GM13976 (cell line): ENCODE measurements around the gene FUNDC2.
A peak's percentile ranks its signal among the peaks of the same experiment; 100 is the strongest.

Source experiments
- DNase-seq: peaks from one replicate; pipeline ENCODE4 v3.0.0; 2012; ENCODE audit warnings: low spot score
- in situ Hi-C: fragments of 300-500 bp; cut with MboI; formaldehyde crosslinking; loops from one replicate; pipeline ENCODE4 v1.12.0; 2022; ENCODE audit warnings: low sequenced_read_pairs, mixed read lengths, inconsistent platforms; ENCODE audit not compliant: unreplicated experiment
- TF ChIP-seq, protein P1 (sequence below): IDR thresholded peaks from 2 replicates; pipeline ENCODE4 v1.5.1; 2012; ENCODE audit warnings: borderline replicate concordance, mild to moderate bottlenecking; ENCODE audit not compliant: insufficient read depth; ENCODE audit errors: extremely low read depth, missing control alignments, control extremely low read depth

The FUNDC2 gene

DNA sequence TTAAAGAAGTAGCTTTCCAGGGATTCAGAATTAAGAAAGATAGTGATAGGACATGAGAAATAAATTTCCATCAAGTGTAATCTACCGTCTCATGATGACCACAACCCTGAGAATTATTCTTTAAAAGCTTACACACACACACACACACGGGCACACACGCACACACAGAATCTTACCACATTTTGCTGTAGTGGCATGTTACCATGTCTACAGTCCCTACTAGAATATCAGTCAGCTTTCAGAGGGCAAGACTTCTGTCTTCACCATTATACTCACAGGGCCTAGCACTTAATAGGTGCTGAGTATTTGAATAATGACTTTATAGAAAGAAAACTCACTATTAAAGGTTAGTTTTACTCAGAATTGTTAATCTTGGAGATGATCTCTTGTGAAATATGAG is 28.9 kb downstream of the FUNDC2 start:
- TF ChIP-seq, protein P1, sequence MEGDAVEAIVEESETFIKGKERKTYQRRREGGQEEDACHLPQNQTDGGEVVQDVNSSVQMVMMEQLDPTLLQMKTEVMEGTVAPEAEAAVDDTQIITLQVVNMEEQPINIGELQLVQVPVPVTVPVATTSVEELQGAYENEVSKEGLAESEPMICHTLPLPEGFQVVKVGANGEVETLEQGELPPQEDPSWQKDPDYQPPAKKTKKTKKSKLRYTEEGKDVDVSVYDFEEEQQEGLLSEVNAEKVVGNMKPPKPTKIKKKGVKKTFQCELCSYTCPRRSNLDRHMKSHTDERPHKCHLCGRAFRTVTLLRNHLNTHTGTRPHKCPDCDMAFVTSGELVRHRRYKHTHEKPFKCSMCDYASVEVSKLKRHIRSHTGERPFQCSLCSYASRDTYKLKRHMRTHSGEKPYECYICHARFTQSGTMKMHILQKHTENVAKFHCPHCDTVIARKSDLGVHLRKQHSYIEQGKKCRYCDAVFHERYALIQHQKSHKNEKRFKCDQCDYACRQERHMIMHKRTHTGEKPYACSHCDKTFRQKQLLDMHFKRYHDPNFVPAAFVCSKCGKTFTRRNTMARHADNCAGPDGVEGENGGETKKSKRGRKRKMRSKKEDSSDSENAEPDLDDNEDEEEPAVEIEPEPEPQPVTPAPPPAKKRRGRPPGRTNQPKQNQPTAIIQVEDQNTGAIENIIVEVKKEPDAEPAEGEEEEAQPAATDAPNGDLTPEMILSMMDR = no peak
- no peak for DNase-seq
- in situ Hi-C loops = loop anchor here (10.0 kb wide), 1 partner anchor 61 kb away; no protein-coding TSS in a partner anchor

DNA sequence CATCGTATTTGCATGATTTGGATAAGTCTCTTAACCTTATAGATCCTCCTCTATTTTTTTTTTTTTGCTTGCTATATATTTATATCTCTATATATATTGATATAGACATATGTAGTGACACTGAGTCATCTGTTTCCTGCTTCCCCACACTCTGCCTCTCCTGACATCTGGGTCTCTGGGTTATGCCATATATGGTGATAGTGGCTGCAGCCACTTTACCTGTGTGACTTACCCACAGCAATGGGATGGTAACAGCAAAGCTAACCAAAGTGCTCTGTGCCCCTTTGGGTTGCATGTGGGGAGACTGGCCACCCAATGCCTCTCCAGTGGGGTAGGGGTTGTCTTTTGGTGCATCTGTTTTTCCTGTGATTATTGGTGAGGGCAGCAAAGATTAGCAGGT is 29.8 kb downstream of the FUNDC2 start:
- TF ChIP-seq, protein P1 = no peak
- in situ Hi-C loops = loop anchor here (10.0 kb wide), 1 partner anchor 62 kb away; no protein-coding TSS in a partner anchor
- no peak for DNase-seq

DNA sequence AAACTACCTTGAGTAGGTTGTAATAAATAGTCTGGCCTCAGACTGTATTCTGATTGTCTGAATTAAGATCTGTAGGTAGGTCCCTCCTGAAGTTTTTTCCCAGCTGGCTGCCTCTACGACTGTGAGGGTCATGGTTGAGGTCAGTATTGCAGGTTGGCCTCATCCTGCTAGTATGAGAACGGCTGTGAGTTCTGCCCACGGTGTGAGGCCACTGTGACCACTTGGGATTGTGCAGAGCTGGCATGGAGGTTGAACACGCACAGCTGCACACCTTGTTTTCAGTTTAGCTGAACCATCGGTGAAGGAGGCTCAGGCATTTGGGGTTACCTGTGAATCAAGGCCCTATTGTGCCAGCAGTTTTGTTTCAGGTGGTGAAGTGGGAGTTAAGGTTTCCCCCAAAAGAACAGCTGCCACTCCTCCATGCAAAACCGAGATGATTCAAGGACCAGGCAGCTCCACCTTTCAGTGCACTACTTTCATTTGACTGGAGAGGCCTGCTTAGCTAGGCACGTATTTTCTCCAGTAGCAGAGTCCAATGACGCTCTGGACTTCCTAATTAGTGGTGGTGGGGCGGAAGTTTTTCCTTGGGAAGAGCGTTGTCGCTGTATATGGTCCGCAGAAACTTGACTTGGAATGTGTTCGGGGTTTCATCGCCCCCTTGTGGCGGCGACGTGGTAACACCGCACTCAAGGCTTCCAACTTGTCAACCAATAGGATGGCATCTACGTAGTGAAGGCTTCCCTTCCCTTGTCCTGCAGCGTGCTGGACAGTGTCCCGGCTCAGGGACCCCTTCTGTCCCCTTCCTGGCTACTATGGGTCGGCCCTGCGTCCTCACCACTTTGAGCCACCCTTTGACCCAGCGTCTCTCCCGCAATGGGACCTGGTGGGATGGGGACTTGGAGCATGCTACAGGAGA is 30.5 kb downstream of the FUNDC2 start:
- TF ChIP-seq, protein P1 = peak; percentile 81
- in situ Hi-C loops = loop anchor here (10.0 kb wide), 1 partner anchor 62 kb away; no protein-coding TSS in a partner anchor
- peak; percentile 47 for DNase-seq

DNA sequence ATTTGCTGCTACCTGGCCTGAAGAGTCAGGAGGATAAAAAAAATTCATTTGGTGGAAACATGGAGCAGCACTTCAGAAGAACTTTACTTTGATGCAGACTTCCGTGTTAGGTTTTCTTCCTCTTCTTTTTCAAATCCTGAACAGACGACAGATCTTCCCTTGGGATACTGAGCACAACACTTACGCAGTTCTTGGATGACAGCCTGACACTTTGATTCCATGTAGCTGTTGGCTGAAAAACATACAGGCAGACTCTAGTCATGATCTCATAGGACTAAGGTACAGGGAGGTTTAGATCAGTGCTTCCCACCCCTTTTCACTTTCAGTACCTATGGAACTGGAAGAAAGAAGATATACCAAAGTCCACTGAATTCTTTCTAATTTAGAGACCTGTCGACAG is 35.1 kb downstream of the FUNDC2 start:
- TF ChIP-seq, protein P1 = no peak
- DNase-seq = no peak
- in situ Hi-C loops = no loop called here

DNA sequence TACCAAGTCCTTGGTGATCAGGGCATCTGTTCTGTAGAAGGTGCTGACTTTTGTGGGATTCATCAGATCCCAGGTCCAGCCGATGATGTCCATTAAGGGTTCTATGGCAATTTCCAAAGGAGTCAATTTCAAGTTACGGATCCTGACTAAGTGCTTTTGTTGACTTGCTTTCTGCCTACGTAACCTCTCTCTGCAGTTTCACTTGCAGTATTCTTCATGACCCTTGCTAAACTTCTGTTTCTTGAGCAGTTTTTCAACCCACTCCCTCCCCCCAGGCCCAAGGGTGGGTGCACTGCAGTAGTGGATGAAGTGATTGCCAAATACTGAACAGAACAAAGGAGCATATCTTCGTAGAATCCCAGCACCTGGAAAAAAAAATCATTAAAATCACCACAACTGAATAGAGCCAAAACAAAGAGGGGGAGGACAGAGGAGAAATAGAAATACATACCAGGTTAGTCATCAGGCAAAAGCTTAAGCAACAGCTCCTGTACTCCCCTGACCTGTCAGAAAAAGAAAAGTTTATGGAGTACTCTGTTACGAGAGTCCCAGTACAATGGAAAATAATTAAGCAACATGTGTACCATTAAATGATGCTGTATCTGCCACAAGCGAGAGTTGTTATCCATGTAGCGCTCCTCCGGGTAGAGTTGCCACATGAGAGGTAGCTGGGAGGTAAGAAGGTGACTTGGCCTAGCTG is 38.5 kb downstream of the FUNDC2 start:
- in situ Hi-C loops = no loop called here
- TF ChIP-seq, protein P1 = no peak
- DNase-seq = no peak

DNA sequence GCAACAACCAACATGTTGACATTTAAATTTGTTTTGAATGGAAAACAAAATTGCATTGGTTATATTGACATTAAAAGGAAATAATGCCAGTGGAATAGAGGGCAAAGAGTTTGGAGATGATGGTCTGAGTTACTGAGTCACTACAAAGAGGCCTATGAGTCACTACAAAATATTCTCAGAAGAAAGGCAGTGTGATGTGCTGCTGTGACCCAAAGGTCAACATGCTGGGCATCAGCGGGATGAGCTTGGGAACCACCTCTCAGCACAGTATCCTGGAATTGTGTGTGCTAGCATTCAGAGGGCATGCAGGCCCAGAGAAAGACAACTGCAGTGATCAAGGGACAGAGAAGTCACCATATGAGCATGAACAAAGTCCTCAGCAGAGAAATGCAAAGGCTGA is 41.5 kb downstream of the FUNDC2 start:
- DNase-seq = no peak
- TF ChIP-seq, protein P1 = no peak
- in situ Hi-C loops = no loop called here
